MG63 (cell line): ENCODE data around the gene INSC. TPM values are rescaled to one million over a fixed set of nuclear protein-coding genes. Genes with fewer than 3 reads are reported as not detected.

Experiments used
- DNase-seq: peaks from one replicate; pipeline ENCODE4 v3.0.0-alpha.2; 2020
- H3K27me3 ChIP-seq: fragments of 250-450 bp; sonication (Bioruptor Pico); 2 replicates; pipeline ENCODE4 v1.5.1; 2020; ENCODE audit warnings: mild to moderate bottlenecking, moderate library complexity
- H3K36me3 ChIP-seq: fragments of 250-450 bp; sonication (Bioruptor Pico); 2 replicates; pipeline ENCODE4 v1.5.1; 2020; ENCODE audit warnings: mild to moderate bottlenecking, moderate library complexity
- H3K4me3 ChIP-seq: fragments of 250-450 bp; sonication (Bioruptor Pico); 2 replicates; pipeline ENCODE4 v1.5.1; 2020; ENCODE audit warnings: mild to moderate bottlenecking, moderate library complexity
- H3K9me3 ChIP-seq: fragments of 250-450 bp; sonication (Bioruptor Pico); 2 replicates; pipeline ENCODE4 v1.5.1; 2020; ENCODE audit warnings: mild to moderate bottlenecking, moderate library complexity
- total RNA-seq: library from RNA; depleted of rRNA; stranded (reverse); fragments of >200 nt; shearing (Covaris generic); gene quantifications from 2 replicates; pipeline ENCODE4 v1.2.3, GENCODE V29; 2014; ENCODE audit warnings: low replicate concordance

INSC gene
- total RNA-seq, 1 experiment from 2014 or later: 6.2 TPM

DNA sequence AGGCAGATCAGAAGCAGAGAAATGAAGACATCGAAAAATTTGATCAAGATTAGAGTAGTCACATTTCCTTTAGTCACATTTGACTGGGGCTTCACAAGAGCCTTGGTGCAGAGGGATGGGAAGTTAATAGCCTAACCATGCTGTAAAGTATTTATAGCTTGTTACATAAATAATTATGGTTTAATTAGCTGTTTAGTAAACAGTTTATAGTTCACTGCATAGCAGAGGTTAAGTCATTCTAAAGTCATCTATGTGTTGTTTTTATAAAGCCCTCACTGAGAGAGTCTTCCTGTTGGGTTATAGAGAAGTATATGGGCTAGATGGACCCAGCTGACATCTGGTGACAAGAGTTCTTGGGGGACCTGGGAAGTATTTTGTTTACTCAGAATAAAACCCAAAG is 47.1 kb downstream of the INSC start:
- no peaks in the 10 kb centered on the region for H3K27me3 ChIP-seq
- H3K4me3 ChIP-seq: no peak overlapping the region
- DNase-seq: no peak
- no peaks in the 10 kb centered on the region for H3K36me3 ChIP-seq
- H3K9me3 ChIP-seq: no peaks in the 10 kb centered on the region

DNA sequence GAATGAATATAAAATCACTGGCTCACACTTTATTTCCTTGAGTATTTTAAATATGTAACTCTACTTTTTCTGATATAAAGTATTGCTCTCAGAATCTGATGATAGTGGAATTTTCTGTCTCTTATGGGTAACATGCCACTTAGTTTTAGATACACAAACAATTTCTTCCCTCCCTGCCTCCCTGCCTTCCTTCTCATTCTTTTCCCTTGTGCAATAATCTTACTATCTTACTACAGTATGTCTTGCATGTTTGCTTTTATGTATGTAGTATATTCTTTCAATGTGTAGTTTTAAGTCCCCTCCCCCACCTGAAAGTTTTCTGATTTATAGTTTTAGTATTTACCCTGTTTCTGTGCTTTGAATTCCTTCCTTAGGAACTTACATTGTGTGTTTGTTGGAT is 48.4 kb downstream of the INSC start:
- Histone ChIP-seq H3K9me3 (no peaks in the 10 kb centered on the region), H3K27me3 (no peaks in the 10 kb centered on the region), H3K36me3 (no peaks in the 10 kb centered on the region), H3K4me3 (no peak overlapping the region)
- DNase-seq: no peak

DNA sequence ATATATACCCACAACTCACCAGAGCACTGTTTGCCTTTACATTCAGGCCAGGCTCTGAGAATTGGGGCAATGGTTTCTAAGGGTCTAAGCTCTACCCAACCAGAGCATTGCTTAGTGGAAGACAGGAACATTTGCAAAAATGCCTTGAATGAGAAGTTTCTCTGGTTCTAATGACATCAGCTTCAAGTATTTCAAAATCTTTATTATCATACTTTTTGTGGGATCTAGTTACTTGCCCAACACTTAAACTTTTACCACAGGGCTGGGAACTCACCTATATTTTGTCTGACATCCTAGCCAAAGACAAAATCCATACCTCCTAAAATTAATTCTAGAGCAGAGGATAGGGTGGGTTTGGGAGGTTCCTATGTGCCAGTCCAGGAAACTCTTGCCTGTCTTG is 51.5 kb downstream of the INSC start:
- Histone ChIP-seq H3K9me3 (no peaks in the 10 kb centered on the region), H3K4me3 (no peak overlapping the region), H3K27me3 (no peaks in the 10 kb centered on the region), H3K36me3 (no peaks in the 10 kb centered on the region)
- no peak for DNase-seq

DNA sequence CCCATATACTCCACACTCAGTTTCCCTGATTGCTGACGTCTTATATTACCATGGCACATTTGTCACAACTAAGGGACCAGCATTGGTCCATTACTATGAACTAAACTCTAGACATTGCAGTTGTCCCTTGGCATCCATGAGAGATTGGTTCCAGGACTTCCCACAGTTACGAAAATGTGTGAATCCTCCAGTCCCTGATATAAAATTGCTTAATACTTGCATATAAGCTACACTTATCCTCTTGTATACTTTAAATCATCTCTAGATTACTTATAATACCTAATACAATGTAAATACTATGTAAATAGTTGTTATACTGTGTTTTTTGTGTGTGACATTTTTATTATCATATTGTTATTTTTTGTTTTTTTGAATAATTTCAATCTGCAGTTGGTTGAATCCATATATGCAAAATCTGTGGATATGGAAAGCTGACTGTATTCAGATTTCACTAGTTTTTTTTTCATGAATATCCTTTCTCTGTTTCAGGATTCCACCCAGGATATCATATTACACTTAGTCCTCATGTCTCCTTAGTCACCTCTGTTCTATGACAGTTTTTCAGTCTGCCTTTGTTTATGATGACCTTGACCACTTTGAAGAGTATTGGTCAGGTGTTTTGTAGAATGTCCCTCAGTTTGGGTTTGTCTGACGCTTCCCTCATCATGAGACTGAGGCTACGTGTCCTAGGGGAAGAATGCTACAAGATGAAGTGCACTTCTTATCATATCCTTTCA is 55.3 kb downstream of the INSC start:
- Histone ChIP-seq H3K9me3 (no peaks in the 10 kb centered on the region), H3K27me3 (no peaks in the 10 kb centered on the region), H3K4me3 (no peak overlapping the region), H3K36me3 (no peaks in the 10 kb centered on the region)
- no peak for DNase-seq

DNA sequence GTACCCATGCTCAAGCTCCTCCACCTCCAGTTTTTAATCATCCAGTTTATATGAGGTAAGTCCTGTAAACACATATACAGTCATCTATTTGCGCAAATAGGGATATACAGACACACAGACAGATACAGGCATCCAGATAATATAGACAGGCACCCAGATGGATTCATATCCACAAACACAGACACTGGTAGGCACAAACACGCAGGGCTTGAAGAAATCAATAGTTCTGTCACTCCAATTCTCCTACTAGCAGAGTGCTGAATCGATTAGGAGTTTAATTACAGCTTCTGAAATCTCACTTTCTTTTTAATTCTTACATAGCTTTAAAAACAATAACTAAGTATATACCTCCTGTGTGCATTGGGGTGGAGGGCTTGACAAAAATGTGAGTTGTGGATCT is 56.0 kb downstream of the INSC start:
- Histone ChIP-seq H3K36me3 (no peaks in the 10 kb centered on the region), H3K4me3 (no peak overlapping the region), H3K27me3 (no peaks in the 10 kb centered on the region), H3K9me3 (no peaks in the 10 kb centered on the region)
- no peak for DNase-seq

DNA sequence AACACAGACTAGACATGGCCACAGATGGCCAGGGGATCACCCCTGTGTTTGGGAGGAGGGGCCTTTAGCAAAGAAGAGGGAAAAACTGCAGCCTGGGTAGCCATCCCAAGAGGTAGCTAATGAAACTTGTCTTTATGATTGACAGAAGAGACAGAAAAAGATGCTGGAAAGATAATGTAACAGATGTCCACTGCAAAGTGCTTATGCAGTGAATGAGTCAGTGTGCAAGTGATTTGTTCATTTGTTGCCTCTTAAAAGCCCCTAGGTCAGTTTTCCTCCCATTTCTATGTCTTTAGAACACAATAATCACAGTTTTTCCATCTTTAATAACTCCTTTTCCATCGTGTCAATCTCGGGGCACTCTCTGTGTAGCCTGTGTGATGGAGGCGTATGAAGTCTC is 57.2 kb downstream of the INSC start:
- Histone ChIP-seq H3K9me3 (no peaks in the 10 kb centered on the region), H3K27me3 (no peaks in the 10 kb centered on the region), H3K4me3 (no peak overlapping the region), H3K36me3 (no peaks in the 10 kb centered on the region)
- DNase-seq: no peak

DNA sequence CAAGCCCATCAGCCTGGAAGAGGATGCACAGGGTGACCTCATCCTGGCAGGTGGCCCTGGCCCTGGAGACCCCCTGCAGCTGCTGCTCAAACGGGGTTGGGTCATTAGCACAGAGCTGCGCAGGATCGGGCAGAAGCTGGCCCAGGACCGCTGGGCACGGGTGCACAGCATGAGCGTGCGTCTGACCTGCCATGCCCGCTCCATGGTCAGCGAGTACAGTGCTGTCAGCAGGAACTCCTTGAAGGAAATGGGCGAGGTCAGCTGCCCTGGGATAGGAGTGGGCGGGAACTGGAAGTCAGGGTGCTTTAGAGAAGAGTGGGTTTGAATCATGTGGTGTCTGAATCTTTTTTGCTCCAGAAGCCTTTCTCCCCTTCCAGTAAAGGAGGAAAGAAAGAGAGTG is 61.1 kb downstream of the INSC start:
- Histone ChIP-seq H3K27me3 (no peaks in the 10 kb centered on the region), H3K9me3 (no peaks in the 10 kb centered on the region), H3K4me3 (no peak overlapping the region), H3K36me3 (no peaks in the 10 kb centered on the region)
- no peak for DNase-seq

DNA sequence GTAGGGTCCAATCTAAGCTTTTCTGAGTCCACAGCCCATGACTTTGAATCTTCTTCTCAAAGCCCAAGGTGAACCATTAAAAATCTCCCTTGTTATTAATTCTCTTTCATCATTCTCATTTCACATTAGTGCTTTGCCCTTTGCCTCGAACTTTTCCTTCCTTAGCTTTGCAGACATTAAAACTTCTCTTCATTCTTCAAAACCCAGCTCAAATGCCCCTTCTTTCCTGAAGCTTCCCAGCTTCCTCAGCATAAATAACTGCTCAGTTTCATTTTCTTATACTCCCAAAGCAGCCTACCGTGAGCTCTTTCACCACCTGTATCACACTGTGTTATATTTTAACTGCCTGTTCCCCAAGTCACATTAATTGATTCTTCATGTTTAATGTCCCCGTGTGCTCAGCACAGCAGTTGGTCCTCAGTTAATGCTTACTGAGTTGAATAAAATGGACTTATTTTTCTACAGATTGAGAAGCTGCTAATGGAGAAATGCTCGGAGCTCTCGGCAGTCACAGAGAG is 62.0 kb downstream of the INSC start:
- Histone ChIP-seq H3K9me3 (no peaks in the 10 kb centered on the region), H3K27me3 (no peaks in the 10 kb centered on the region), H3K4me3 (no peak overlapping the region), H3K36me3 (no peaks in the 10 kb centered on the region)
- no peak for DNase-seq

DNA sequence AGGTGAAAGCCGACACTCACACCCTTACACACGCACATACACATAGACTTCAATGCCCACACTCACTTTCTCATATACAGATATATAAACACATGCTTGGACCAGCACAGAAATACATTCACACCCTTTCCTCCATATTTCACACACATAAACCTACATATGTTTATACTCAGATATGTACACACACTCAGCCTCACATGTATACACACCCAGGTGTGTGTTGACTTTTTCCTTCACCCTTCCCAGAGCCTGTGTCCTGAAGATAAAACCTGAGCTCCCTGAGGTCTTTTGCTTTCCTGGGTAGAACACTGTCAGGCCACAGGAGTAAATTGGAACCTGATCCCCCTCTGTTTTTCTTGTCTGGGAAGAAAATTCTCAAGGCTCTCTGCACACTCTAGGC is 62.8 kb downstream of the INSC start:
- Histone ChIP-seq H3K4me3 (no peak overlapping the region), H3K36me3 (no peaks in the 10 kb centered on the region), H3K9me3 (no peaks in the 10 kb centered on the region), H3K27me3 (no peaks in the 10 kb centered on the region)
- DNase-seq: no peak

DNA sequence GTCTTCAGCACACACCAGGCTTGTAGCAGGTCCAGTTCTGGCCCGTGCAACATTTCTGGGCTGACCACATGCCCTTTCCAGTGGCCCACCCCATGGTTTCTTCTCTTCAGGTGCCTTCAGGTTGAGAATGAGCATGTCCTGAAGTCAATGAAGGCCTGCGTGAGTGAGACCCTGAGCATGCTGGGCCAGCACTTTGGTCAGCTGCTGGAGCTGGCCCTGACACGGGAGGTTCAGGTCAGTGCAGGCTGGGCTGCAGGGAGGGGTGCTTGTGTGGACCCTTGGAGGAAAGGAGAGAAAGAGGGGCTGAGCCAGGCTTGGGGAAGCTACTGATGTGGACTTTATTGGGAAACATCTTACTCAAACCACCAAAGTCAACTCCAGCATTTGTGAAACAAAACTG is 63.5 kb downstream of the INSC start:
- no peaks in the 10 kb centered on the region for H3K27me3 ChIP-seq
- no peaks in the 10 kb centered on the region for H3K9me3 ChIP-seq
- DNase-seq: no peak
- no peaks in the 10 kb centered on the region for H3K36me3 ChIP-seq
- no peak overlapping the region for H3K4me3 ChIP-seq

DNA sequence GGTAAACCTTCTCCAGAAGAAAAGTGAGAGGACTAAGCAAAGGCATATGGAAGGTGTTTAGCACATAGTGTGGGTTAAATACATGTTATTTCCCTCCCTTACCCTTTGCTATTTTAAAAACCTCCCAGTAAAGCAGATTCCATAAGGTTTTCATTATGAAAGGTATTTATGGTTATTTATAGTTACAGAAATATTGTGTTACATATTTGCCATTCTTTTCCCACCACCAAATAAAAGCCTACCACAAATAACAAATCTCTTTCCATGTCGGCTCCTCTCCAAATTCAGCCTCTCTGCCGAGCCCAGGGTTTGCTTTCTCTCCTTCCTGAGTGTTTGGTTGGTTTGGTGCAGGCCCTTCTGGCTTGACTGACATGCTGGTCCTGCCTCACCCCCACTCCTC is 64.4 kb downstream of the INSC start:
- H3K36me3 ChIP-seq: no peaks in the 10 kb centered on the region
- DNase-seq: no peak
- H3K4me3 ChIP-seq: no peak overlapping the region
- no peaks in the 10 kb centered on the region for H3K27me3 ChIP-seq
- no peaks in the 10 kb centered on the region for H3K9me3 ChIP-seq

DNA sequence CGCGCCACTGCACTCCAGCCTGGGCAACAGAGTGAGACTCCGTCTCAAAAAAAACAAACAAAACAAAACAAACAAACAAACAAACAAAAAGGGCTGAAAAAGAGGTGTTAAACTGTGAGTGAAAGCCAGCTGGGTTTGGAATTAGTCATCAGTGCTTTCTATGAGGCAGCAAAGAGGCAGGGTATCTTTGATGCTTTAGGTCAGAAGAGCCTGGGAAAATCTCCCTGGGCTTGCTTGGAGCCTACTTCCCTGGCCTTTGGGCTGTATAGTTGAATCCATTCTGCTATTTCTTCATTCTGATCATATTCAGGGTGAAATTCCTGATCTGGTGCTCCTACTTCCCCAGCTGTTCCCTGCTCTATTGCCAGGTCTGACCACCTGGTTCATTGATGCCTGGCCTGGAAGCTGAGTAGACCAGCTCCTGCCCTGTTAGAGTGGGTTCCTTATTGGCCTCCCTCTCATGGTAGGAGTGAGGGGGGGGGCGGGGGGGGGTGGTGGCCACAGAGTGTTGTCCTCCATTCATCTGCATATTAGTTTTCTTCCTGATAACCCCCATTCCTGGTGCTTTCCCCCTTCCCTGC is 65.6 kb downstream of the INSC start:
- no peak for DNase-seq
- H3K9me3 ChIP-seq: no peaks in the 10 kb centered on the region
- no peaks in the 10 kb centered on the region for H3K36me3 ChIP-seq

DNA sequence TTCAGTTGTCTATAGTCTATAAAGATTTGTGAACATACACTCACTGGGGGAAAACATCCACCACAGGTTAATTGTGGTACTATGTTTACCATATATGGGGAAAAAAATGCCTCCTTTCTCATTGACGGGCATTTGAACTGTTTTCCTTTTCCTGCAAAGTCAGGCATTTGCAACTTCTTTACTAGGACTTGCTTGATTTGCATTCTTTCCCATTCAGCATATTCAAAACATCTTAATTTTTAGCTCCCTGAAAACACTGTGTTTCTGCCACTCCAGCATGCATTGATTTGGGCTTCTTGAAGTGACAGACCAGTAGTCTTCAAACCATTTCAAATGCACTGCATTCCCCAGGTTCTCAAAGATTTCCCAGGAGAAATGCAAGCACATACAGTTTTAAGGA is 67.6 kb downstream of the INSC start:
- no peaks in the 10 kb centered on the region for H3K9me3 ChIP-seq
- H3K36me3 ChIP-seq: no peaks in the 10 kb centered on the region
- no peaks in the 10 kb centered on the region for H3K27me3 ChIP-seq
- no peak for DNase-seq
- H3K4me3 ChIP-seq: no peak overlapping the region

More for the DNA sequence above, 65.6 kb downstream of the INSC start:
- no peak overlapping the region for H3K4me3 ChIP-seq
- H3K27me3 ChIP-seq: no peaks in the 10 kb centered on the region

DNA sequence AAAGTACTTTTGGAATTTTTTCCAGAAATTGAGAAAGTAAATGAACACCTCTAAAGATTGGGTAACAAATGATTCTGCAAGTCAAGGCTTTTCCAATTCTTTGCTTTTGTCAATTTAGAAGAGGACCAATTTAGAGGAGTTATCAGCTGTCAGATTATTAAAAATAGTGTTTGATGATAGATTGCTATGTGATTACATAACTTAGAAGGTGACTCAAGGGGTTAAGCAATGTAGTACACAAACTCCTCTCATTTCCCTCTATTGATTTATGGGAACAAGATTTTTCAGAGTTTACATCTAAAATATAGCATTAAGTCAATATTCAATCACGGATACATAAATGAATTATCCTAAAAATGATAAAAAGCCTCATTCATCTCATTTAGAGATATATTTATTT is 70.3 kb downstream of the INSC start:
- Histone ChIP-seq H3K4me3 (no peak overlapping the region), H3K36me3 (no peaks in the 10 kb centered on the region), H3K27me3 (no peaks in the 10 kb centered on the region), H3K9me3 (no peaks in the 10 kb centered on the region)
- no peak for DNase-seq

DNA sequence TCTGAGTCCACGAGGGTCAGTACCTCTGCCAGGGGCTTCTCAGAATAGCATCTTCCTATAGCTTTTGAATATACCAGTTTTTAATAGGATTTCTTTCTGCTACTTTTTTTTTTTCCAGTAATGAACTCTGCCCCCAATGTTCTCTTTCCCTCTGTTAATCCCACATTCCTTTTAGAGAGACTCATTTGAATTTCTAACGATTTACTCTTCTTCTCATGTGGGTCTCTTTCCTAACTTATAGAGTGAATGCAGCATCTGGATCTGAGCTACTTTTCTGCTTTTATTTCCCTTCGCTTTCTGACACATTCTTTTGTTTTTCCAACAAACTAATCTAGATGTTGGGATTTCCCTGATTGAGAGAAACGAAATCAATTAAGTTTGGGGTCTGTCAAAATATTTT is 71.4 kb downstream of the INSC start:
- H3K36me3 ChIP-seq: no peaks in the 10 kb centered on the region
- DNase-seq: no peak
- no peaks in the 10 kb centered on the region for H3K27me3 ChIP-seq
- no peak overlapping the region for H3K4me3 ChIP-seq
- H3K9me3 ChIP-seq: no peaks in the 10 kb centered on the region

DNA sequence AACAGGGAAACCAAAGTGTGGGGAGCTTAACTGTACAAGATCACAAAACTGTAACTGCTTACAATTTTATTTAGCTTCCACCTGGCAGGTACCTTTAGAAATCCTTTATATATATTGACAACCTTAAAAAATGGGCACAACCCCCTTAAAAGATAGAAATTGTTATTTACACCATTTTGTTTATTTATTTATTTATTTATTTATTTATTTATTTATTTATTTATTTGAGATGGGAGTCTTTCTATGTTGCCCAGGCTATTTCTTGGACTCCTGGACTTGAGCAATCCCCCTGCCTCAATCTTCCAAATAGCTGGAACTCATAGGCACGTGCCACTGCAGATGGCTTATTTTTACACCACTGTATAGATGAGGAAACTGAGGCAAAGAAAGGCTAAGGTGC is 74.5 kb downstream of the INSC start:
- Histone ChIP-seq H3K36me3 (no peaks in the 10 kb centered on the region), H3K4me3 (no peak overlapping the region), H3K27me3 (no peaks in the 10 kb centered on the region), H3K9me3 (no peaks in the 10 kb centered on the region)
- DNase-seq: no peak

DNA sequence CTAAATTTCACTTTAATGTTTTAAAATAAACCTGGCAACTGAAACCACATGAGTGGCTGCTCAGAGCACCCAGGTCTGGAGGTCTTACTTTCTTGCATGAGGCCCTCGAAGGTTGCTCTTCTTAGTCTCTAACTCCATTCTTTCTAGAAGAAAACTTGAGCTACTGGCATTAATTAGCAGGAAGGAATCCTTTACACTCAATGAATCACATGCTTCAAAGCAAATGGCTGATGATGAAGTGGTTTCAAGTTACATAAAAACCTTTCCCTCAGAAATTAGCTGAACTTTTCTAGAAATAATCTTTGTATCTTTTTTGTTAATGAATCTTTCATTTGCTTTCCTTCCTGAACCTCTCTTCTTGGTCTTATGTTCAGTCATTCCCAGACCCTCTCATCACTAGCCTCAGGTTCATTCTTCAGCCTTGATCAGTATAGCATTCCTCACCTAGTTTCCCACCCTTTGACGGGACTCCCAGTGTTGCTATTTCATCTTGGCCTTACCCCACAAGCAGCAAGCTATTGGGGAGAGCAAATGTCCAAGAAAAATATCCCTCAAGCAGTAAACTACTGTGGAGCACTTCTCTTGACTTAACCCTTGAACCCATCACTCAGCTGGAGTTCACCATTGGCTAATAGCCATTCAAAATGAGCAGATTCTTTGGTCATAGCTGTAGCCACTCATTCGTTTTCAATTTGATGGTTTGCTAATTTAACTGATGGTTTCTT is 75.1 kb downstream of the INSC start:
- H3K36me3 ChIP-seq: no peaks in the 10 kb centered on the region
- H3K27me3 ChIP-seq: no peaks in the 10 kb centered on the region
- DNase-seq: no peak
- no peak overlapping the region for H3K4me3 ChIP-seq
- H3K9me3 ChIP-seq: no peaks in the 10 kb centered on the region

DNA sequence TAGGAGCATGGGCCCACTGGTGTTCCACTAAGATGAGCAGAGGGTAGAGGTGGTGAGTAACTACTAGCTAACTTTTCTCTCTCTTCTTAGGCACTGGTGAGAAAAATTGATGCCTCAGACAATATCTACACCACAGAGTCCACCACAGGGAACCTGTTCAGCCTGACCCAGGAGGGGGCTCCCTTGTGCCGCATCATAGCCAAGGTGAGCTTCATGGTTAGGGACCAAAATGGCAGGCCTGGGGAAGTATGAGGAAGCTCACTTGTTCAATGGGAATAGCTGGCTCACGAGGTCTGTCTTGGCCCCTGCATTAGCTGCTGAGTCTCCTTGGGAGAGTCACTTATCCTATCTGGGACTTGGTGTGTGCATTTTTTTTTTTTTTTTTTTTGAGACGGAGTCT is 75.9 kb downstream of the INSC start:
- DNase-seq: no peak
- Histone ChIP-seq H3K27me3 (no peaks in the 10 kb centered on the region), H3K4me3 (no peak overlapping the region), H3K9me3 (no peaks in the 10 kb centered on the region), H3K36me3 (no peaks in the 10 kb centered on the region)
